IPS DF 6.9 (cell line): ENCODE results near the gene ABAT.
A peak's percentile ranks its signal among the peaks of the same experiment; 100 is the strongest.

Source experiments
- DNase-seq: peaks from one replicate; pipeline ENCODE4 v3.0.0-alpha.2; 2013; ENCODE audit warnings: low read depth, low spot score
- H3K27ac ChIP-seq: one replicate; pipeline ENCODE4 v1.5.1; 2013; ENCODE audit warnings: low read length, control low read depth
- H3K27me3 ChIP-seq: 2 replicates; pipeline ENCODE4 v1.6.1; 2013; ENCODE audit warnings: mild to moderate bottlenecking, low read length; ENCODE audit not compliant: control insufficient read depth, insufficient read depth
- H3K36me3 ChIP-seq: 2 replicates; pipeline ENCODE4 v1.6.1; 2013; ENCODE audit warnings: low read length; ENCODE audit not compliant: control insufficient read depth, insufficient read depth
- H3K4me1 ChIP-seq: 2 replicates; pipeline ENCODE4 v1.6.1; 2013; ENCODE audit warnings: low read length; ENCODE audit not compliant: control insufficient read depth, insufficient read depth
- H3K4me3 ChIP-seq: 2 replicates; pipeline ENCODE4 v1.5.1; 2013; ENCODE audit warnings: mild to moderate bottlenecking, low read length
- H3K9me3 ChIP-seq: 2 replicates; pipeline ENCODE4 v1.6.1; 2013; ENCODE audit warnings: low read length, inconsistent platforms; ENCODE audit not compliant: control insufficient read depth, insufficient read depth
- WGBS: extraction: QIAGEN DNeasy Blood & Tissue Kit; methylation state at CpG from one replicate; pipeline ENCODE4 v1.1.7; 2013; ENCODE audit warnings: mixed read lengths, missing lambda C conversion rate; ENCODE audit not compliant: insufficient read length, insufficient coverage; 5-methylcytosine and 5-hydroxymethylcytosine counted together

The ABAT gene

GRCh38 chr16:8674413-8675022 is at the start of gene ABAT:
Gene ABAT (plus strand): TSS chr16:8674617. CDS start chr16:8735740, 61,123 bp downstream.
- no peak for DNase-seq
- H3K4me1 ChIP-seq: no peaks in the 10 kb centered on the region
- no peaks in the 10 kb centered on the region; the same call in 1 of the 2 replicates for H3K27me3 ChIP-seq
- H3K27ac ChIP-seq: no peak within 1 kb of the TSS
- no CpG with 5 or more reads among the region's 49 CpGs for WGBS
- peak within 1 kb of the TSS; percentile 55; the same call in 1 of the 2 replicates for H3K4me3 ChIP-seq
- H3K9me3 ChIP-seq: no peaks in the 10 kb centered on the region
- no peaks in the 10 kb centered on the region for H3K36me3 ChIP-seq

DNA sequence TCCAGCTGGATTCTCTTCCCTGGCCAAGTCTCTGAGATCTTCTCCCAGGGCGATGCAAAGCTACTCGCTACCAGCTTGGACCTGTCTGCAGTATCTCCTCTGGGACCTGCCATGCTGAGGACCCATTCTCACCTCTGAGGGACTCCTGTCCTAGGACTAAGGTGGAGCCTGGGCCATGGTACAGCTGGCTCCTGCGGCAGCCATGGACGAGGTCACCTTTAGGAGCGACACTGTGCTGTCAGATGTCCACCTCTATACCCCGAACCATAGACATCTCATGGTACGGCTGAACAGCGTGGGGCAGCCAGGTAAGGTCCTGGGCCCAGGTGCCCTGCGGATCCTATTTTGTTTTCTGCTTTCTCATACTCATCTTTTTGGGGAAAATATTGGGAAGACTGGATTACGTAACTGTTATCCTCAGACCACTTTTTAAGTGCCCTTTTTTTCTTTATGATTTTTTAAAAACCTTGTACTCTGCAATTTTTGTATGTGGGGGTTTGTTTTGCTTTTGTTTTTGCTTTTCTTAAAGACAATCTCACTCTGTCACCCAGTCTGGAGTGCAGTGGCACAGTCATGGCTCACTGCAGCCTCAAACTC is 48.8 kb upstream of the ABAT start:
- Histone ChIP-seq H3K27ac (no peak overlapping the region), H3K9me3 (no peaks in the 10 kb centered on the region), H3K36me3 (peaks cover 32% of the 10 kb centered on the region), H3K27me3 (no peaks in the 10 kb centered on the region), H3K4me3 (no peak overlapping the region), H3K4me1 (no peaks in the 10 kb centered on the region)
- no CpG with 5 or more reads among the region's 10 CpGs for WGBS
- no peak for DNase-seq

DNA sequence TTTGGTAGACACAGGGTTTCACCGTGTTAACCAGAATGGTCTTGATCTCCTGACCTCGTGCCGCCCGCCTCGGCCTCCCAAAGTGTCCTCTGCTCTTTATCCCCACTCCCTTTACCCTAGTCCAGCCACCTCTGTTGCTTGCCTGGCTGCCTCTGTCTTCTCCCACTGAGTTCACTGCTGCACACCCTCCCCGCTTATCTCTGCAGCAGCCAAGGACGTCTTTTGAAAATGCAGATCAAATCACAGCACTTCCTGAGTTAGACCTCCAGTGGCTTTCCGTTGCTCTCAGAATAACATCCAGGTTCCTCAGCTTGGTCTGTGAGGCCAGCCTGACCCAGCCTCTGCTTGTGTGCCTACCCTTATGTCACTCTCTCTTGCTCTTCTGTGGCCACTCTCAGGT is 47.5 kb upstream of the ABAT start:
- H3K4me1 ChIP-seq: no peaks in the 10 kb centered on the region
- WGBS: no CpG with 5 or more reads among the region's 8 CpGs
- H3K36me3 ChIP-seq: peaks cover 32% of the 10 kb centered on the region
- H3K27me3 ChIP-seq: no peaks in the 10 kb centered on the region
- no peaks in the 10 kb centered on the region for H3K9me3 ChIP-seq
- DNase-seq: no peak
- H3K27ac ChIP-seq: no peak overlapping the region
- H3K4me3 ChIP-seq: no peak overlapping the region

DNA sequence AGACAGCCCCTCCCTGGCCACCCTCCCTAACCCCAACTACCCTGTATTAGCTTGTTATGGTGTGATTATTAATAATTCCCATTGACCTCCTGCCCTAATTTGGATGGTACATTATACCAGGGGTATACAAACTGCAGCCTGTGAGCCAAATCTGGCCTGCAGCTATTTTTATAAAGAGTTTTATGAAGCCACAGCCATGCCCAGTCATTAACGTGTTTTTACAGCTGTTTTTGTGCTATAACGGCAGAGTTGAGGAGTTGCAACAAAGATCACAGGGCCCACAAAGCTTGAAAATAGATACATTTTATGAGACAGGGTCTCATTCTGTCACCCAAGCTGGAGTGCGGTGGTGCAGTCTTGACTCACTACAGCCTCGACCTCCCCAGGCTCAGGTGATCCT is 47.0 kb upstream of the ABAT start:
- H3K27ac ChIP-seq: no peak overlapping the region
- no CpG with 5 or more reads among the region's 4 CpGs for WGBS

GRCh38 chr16:8628981-8629725 is 45.3 kb upstream of the ABAT start:
- peaks cover 36% of the 10 kb centered on the region for H3K36me3 ChIP-seq
- H3K9me3 ChIP-seq: no peaks in the 10 kb centered on the region
- H3K4me1 ChIP-seq: no peaks in the 10 kb centered on the region
- WGBS: no CpG with 5 or more reads among the region's 16 CpGs
- no peak overlapping the region for H3K4me3 ChIP-seq
- no peaks in the 10 kb centered on the region for H3K27me3 ChIP-seq
- H3K27ac ChIP-seq: no peak overlapping the region
- no peak for DNase-seq

More for the DNA sequence above, 47.0 kb upstream of the ABAT start:
- Histone ChIP-seq H3K27me3 (no peaks in the 10 kb centered on the region), H3K9me3 (no peaks in the 10 kb centered on the region), H3K36me3 (peaks cover 32% of the 10 kb centered on the region), H3K4me3 (no peak overlapping the region), H3K4me1 (no peaks in the 10 kb centered on the region)
- no peak for DNase-seq

DNA sequence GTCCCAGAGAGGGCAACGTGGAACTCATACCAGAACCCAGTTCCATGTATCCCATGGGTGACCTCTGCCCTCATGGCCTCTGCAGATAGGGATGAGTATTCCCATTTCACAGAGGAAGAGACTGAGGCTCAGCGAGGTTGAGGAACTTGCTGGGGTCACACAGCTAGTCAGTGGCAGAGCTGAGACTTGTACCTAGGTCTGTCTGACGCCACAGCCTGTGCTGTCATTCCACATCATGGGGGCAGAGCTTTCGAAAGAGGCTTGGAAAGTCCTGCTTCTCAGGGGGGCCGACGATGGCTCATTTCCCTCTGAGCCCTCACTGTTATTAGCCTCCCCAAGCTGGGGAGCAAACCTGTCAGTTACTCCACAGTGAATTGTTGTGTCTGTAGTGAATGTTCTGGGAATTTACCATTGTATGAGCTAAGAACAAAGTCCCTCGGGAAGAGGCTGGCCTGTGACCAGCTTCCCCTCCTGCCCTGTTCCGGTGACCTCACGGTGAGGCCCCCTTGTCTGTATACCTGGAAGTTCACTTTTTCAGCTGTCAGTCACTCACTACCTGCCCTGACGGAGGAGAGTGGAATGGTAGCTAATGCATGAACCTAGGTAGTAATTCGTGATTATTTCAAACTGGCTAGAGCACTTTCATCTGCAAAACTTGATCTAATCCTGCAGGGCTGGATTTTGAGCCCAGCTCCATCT is 44.0 kb upstream of the ABAT start:
- Histone ChIP-seq H3K4me3 (no peak overlapping the region), H3K27me3 (no peaks in the 10 kb centered on the region), H3K4me1 (no peaks in the 10 kb centered on the region), H3K36me3 (peaks cover 41% of the 10 kb centered on the region), H3K9me3 (no peaks in the 10 kb centered on the region), H3K27ac (no peak overlapping the region)
- DNase-seq: no peak
- no CpG with 5 or more reads among the region's 11 CpGs for WGBS

DNA sequence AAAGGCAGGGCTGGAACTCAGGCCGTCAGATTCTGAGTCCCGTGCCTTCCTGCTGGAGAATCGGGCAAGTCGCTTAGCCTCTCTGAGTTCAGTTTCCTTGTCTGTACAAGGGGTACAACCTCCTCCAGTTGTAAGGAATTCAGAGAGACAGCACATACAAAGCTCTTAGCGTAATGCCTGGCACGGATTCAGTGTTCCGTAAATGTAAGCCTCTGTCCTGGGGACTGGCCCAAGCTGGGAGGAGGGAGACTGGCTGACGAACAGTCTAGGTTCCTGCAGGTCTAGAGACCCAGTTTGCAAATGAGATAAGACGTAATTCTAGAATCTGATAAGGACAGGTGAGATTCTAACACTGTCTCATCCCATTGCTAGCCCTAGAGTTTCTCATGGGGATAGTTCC is 43.0 kb upstream of the ABAT start:
- H3K36me3 ChIP-seq: peaks cover 39% of the 10 kb centered on the region
- no peak for DNase-seq
- no peaks in the 10 kb centered on the region for H3K9me3 ChIP-seq
- H3K4me3 ChIP-seq: no peak overlapping the region
- H3K27ac ChIP-seq: no peak overlapping the region
- WGBS: no CpG with 5 or more reads among the region's 9 CpGs
- H3K27me3 ChIP-seq: no peaks in the 10 kb centered on the region
- no peaks in the 10 kb centered on the region for H3K4me1 ChIP-seq

GRCh38 chr16:8631818-8632465 is 42.5 kb upstream of the ABAT start:
- Histone ChIP-seq H3K36me3 (peaks cover 37% of the 10 kb centered on the region), H3K4me1 (no peaks in the 10 kb centered on the region), H3K4me3 (no peak overlapping the region; the same call in 1 of the 2 replicates), H3K27me3 (no peaks in the 10 kb centered on the region), H3K9me3 (no peaks in the 10 kb centered on the region), H3K27ac (no peak overlapping the region)
- no peak for DNase-seq
- WGBS: no CpG with 5 or more reads among the region's 15 CpGs

- no peaks in the 10 kb centered on the region for H3K27me3 ChIP-seq
- no peaks in the 10 kb centered on the region for H3K4me1 ChIP-seq
- H3K36me3 ChIP-seq: peaks cover 30% of the 10 kb centered on the region
- H3K9me3 ChIP-seq: no peaks in the 10 kb centered on the region
- no CpG with 5 or more reads among the region's 5 CpGs for WGBS
- H3K27ac ChIP-seq: no peak overlapping the region
- H3K4me3 ChIP-seq: no peak overlapping the region
- DNase-seq: no peak
These were observed 41.7 kb upstream of the ABAT start for GRCh38 chr16:8632675-8633182.
